GM12878 (cell line): ENCODE results near the gene TMC2. TPM values are rescaled to one million over a fixed set of nuclear protein-coding genes. Genes with fewer than 3 reads are reported as not detected.

Experiments used
- CREM ChIP-seq: IDR thresholded peaks from 2 replicates; pipeline ENCODE4 v1.6.1; 2014; ENCODE audit warnings: antibody characterized with exemption, low read depth
- CUX1 ChIP-seq: IDR thresholded peaks from 2 replicates; pipeline ENCODE4 v1.6.1; 2012; ENCODE audit warnings: improper control_type of control experiment, low read depth, low read length; ENCODE audit not compliant: insufficient replicate concordance
- E4F1 ChIP-seq: fragments of 450-650 bp; IDR thresholded peaks from 2 replicates; pipeline ENCODE4 v1.6.1; 2018; ENCODE audit warnings: borderline replicate concordance, mild to moderate bottlenecking; ENCODE audit not compliant: partially characterized antibody
- EGR1 ChIP-seq, 2 experiments: IDR thresholded peaks; 1 replicate in 1 of 2; 2 replicates in 1 of 2; pipeline ENCODE4 v1.6.1; 2011 to 2012; ENCODE audit warnings: low read depth in 2 of 2, low read length in 2 of 2, borderline replicate concordance in 1 of 2, mild to moderate bottlenecking in 1 of 2, moderate library complexity in 1 of 2
- EZH2 ChIP-seq: IDR thresholded peaks from 2 replicates; pipeline ENCODE4 v1.6.1; 2012; ENCODE audit warnings: low read depth, mild to moderate bottlenecking, control low read depth, inconsistent platforms, low read length, borderline replicate concordance; ENCODE audit not compliant: control insufficient read depth
- MEF2B ChIP-seq: fragments of 450-650 bp; IDR thresholded peaks from 2 replicates; pipeline ENCODE4 v1.6.1; 2018; ENCODE audit warnings: mild to moderate bottlenecking, moderate library complexity; ENCODE audit not compliant: partially characterized antibody, poor library complexity, severe bottlenecking
- MLLT1 ChIP-seq: fragments of 450-650 bp; IDR thresholded peaks from 2 replicates; pipeline ENCODE4 v1.6.1; 2016; ENCODE audit warnings: mild to moderate bottlenecking
- NFXL1 ChIP-seq: fragments of 450-650 bp; IDR thresholded peaks from 2 replicates; pipeline ENCODE4 v1.6.1; 2017; ENCODE audit warnings: antibody characterized with exemption, mild to moderate bottlenecking, borderline replicate concordance
- SIX5 ChIP-seq: IDR thresholded peaks from 2 replicates; pipeline ENCODE4 v1.6.1; 2011; ENCODE audit warnings: mild to moderate bottlenecking, low read depth, low read length, moderate library complexity; ENCODE audit not compliant: severe bottlenecking
- TARDBP ChIP-seq: IDR thresholded peaks from 2 replicates; pipeline ENCODE4 v1.6.1; 2016; ENCODE audit warnings: borderline replicate concordance
- TCF7 ChIP-seq: IDR thresholded peaks from 2 replicates; pipeline ENCODE4 v1.6.1; 2014; ENCODE audit warnings: antibody characterized with exemption, borderline replicate concordance
- ZBED1 ChIP-seq: IDR thresholded peaks from 2 replicates; pipeline ENCODE4 v1.6.1; 2016; ENCODE audit warnings: borderline replicate concordance
- ZNF207 ChIP-seq: fragments of 450-650 bp; IDR thresholded peaks from 2 replicates; pipeline ENCODE4 v1.6.1; 2014; ENCODE audit warnings: antibody characterized with exemption, mild to moderate bottlenecking, borderline replicate concordance
- polyA plus RNA-seq, 11 experiments: library from polyadenylated mRNA; depleted of rRNA in 4 of 11; unstranded in 6 of 11; stranded (reverse) in 5 of 11; fragments of >200 nt; fragmentation: Nextera tagmentation in 4 of 11; fragmentation: Illumina TruSeq in 1 of 11; extraction: Ambion mirVana in 4 of 11; extraction: Trizol in 1 of 11; gene quantifications; 1 replicate in 1 of 11; 2 replicates in 10 of 11; pipeline versions ENCODE4 v1.2.1 to v1.2.3, GENCODE V29; 2011 to 2016; ENCODE audit warnings: inconsistent platforms in 2 of 11, missing spikeins in 2 of 11, low read depth in 1 of 11
- total RNA-seq, 4 experiments: library from RNA; depleted of rRNA in 3 of 4; stranded (reverse); fragments of >200 nt in 3 of 4; fragmentation: Illumina TruSeq in 1 of 4; extraction: Trizol in 1 of 4; gene quantifications; 2 replicates each; pipeline versions ENCODE4 v1.2.1 to v1.2.3, GENCODE V29; 2013 to 2021
- TF ChIP-seq, protein P1 (sequence below): fragments of 150-350 bp; IDR thresholded peaks from 2 replicates; pipeline ENCODE4 v1.6.1; 2016; ENCODE audit warnings: low read depth, low read length

The TMC2 gene
- total and polyA plus RNA-seq, 10 of the 15 experiments (the other 5 are each of a cell fraction or from before 2014, with no cell fraction given) = 0.08 TPM; not detected in 9

- TF ChIP-seq, protein P1, sequence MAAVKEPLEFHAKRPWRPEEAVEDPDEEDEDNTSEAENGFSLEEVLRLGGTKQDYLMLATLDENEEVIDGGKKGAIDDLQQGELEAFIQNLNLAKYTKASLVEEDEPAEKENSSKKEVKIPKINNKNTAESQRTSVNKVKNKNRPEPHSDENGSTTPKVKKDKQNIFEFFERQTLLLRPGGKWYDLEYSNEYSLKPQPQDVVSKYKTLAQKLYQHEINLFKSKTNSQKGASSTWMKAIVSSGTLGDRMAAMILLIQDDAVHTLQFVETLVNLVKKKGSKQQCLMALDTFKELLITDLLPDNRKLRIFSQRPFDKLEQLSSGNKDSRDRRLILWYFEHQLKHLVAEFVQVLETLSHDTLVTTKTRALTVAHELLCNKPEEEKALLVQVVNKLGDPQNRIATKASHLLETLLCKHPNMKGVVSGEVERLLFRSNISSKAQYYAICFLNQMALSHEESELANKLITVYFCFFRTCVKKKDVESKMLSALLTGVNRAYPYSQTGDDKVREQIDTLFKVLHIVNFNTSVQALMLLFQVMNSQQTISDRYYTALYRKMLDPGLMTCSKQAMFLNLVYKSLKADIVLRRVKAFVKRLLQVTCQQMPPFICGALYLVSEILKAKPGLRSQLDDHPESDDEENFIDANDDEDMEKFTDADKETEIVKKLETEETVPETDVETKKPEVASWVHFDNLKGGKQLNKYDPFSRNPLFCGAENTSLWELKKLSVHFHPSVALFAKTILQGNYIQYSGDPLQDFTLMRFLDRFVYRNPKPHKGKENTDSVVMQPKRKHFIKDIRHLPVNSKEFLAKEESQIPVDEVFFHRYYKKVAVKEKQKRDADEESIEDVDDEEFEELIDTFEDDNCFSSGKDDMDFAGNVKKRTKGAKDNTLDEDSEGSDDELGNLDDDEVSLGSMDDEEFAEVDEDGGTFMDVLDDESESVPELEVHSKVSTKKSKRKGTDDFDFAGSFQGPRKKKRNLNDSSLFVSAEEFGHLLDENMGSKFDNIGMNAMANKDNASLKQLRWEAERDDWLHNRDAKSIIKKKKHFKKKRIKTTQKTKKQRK = peak; percentile 6; the same call in 1 of the 2 replicates
- TF ChIP-seq EZH2 (no peak), NFXL1 (no peak), CREM (peak; percentile 100), SIX5 (peak; percentile 71), MLLT1 (peak; percentile 86), CUX1 (no peak), ZBED1 (peak; percentile 61; the same call in 1 of the 2 replicates), TCF7 (no peak), MEF2B (no peak), ZNF207 (peak; percentile 51; the same call in 1 of the 2 replicates), E4F1 (peak; percentile 58), EGR1 (IDR thresholded peaks at IDR 0.05; ENCODE audit: borderline replicate concordance in 1 of 2, low read depth in 2 of 2, low read length in 2 of 2) (peak; percentile 22 to 81; a peak in 2 of 3 replicates), TARDBP (peak; percentile 89; the same call in 1 of the 2 replicates)
Observed at GRCh38 chr20:2663887-2664719, 127.7 kb downstream of the TMC2 start, which contains the start of gene IDH3B (continued).
